ENCODE data around the gene ZYG11A. TPM values are rescaled to one million over a fixed set of nuclear protein-coding genes. Genes with fewer than 3 reads are reported as not detected.
"Not testable (repeated sequence)": the region's sequence is repeated elsewhere in the genome, so short reads cannot be mapped to it uniquely, and the experiment has no call there.

ZYG11A gene
- polyA plus RNA-seq, 2 of the 4 experiments (the other 2 are of a cell fraction), result 2.6 to 4.8 TPM

DNA sequence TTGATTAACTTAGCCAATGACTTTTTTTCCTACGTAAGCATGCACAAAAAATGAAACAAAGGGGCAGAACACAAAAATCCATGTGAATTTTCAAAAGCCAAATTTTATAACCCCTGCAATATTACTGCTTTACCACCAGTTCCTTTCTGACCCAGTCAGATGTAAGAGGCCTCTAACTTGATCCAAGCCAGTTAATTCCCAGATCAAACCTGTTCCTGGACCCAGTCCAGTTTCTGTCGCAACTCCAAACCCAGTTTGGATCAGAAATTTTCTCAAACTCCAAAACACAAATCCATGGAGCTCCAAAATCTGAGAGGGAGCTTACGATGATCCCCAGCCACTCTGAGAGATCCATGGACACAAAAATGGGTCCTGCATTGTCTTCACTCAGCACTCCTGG, 7.8 kb upstream of the ZYG11A start (continued):
- TF ChIP-seq PHF8 (IDR thresholded peaks at IDR 0.05; ENCODE audit: borderline replicate concordance, low read depth), result no peak
- no peak for TF ChIP-seq KDM1A (IDR thresholded peaks at IDR 0.05; ENCODE audit: low read depth)
- no peak for TF ChIP-seq ZNF302 (CRISPR knock-in tag; IDR thresholded peaks at IDR 0.05)
- no peak for TF ChIP-seq SMC3 (IDR thresholded peaks at IDR 0.05)

DNA sequence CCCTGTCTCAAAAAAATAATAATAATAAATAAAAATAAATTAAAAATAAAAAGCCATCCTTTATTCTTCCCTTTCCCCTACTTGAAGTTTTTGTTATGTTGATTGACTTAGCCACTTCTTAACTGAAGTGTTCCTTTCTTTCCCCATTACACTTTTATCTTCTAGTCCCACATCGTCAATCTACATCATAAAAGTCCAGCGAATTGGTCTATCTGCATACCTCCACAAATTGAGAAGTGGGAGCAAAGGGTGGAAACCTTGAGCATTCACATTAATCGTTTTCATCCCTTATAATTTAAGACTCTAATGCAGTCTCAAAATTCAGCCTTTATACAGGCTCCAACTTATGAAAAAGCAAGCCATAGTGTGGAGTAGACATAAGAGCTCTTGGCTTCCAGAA, 6.5 kb upstream of the ZYG11A start:
- no peak overlapping the region for H3K4me2 ChIP-seq
- ChIA-PET CTCF (no interaction called here), POLR2A (no interaction called here)
- no peaks in the 10 kb centered on the region for H3K4me1 ChIP-seq
- no peak overlapping the region for H3K27ac ChIP-seq
- DNase-seq (ENCODE audit: low read depth in 1 of 2, low spot score in 1 of 2) (no peak), ATAC-seq (no peak), FAIRE-seq (no peak)
- no peak overlapping the region for H3K4me3 ChIP-seq
- no peaks in the 10 kb centered on the region for H3K9me3 ChIP-seq
- TF ChIP-seq HOXA7 (CRISPR knock-in tag; IDR thresholded peaks at IDR 0.05) (no peak), FOSL2 (IDR thresholded peaks at IDR 0.05) (no peak), FOSL2 (CRISPR knock-in tag; IDR thresholded peaks at IDR 0.05) (no peak), NPAS2 (CRISPR knock-in tag; IDR thresholded peaks at IDR 0.05; ENCODE audit: borderline replicate concordance) (no peak), BHLHE40 (IDR thresholded peaks at IDR 0.05; ENCODE audit: low read depth, low read length) (no peak), FOXS1 (CRISPR knock-in tag; IDR thresholded peaks at IDR 0.05) (no peak)
- TF ChIP-seq, protein P1, sequence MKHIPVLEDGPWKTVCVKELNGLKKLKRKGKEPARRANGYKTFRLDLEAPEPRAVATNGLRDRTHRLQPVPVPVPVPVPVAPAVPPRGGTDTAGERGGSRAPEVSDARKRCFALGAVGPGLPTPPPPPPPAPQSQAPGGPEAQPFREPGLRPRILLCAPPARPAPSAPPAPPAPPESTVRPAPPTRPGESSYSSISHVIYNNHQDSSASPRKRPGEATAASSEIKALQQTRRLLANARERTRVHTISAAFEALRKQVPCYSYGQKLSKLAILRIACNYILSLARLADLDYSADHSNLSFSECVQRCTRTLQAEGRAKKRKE (CRISPR knock-in tag; IDR thresholded peaks at IDR 0.05; ENCODE audit: low read depth), result no peak
- 68% methylated on average over 3 of the region's 3 CpGs for WGBS (ENCODE audit: missing lambda C conversion rate)

DNA sequence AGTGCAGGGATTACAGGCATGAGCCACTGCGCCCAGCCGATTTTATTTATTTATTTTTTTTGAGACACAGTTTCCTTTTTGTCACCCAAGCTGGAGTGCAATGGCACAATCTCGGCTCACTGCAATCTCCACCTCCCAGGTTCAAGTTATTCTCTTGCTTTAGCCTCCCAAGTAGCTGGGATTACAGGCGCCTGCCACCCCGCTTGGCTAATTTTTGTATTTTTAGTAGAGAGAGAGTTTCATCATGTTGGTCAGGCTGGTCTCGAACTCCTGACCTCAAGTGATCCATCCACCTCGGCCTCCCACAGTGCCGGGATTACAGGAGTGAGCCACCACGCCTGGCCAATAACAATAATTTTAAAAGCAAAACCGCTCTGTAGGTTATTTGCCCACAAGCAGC, 3.4 kb upstream of the ZYG11A start:
- FAIRE-seq; POLR2A ChIA-PET; H3K4me1 ChIP-seq; DNase-seq (ENCODE audit: low read depth in 1 of 2, low spot score in 1 of 2); ATAC-seq; H3K4me2 ChIP-seq; H3K4me3 ChIP-seq; H3K9me3 ChIP-seq; H3K27ac ChIP-seq: not testable (repeated sequence)
- CTCF ChIA-PET, result interaction anchor here (0.7 kb wide), 1 partner anchor 139 kb away, joined by 3 read pairs; no protein-coding TSS in a partner anchor
- 88% methylated on average over 10 of the region's 10 CpGs for WGBS (ENCODE audit: missing lambda C conversion rate)

DNA sequence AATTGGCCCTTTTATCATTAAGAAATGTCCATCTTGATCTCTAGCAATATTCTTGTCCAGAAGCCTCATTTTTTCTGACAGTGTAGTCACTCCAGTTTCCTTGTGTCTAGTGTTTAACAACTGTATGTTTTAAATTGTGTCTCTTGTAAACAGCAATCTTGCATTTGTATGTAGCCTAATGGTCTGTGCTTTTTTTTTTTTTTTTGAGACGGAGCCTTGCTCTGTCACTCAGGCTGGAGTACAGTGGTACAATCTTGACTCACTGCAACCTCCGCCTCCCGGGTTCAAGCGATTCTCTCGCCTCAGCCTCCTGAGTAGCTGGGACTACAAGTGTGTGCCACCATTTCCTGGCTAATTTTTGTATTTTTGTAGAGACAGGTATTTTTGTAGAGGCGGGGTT, 2.6 kb downstream of the ZYG11A start:
- H3K9me3 ChIP-seq; POLR2A ChIA-PET; H3K4me1 ChIP-seq; FAIRE-seq; DNase-seq (ENCODE audit: low read depth in 1 of 2, low spot score in 1 of 2); H3K4me3 ChIP-seq; ATAC-seq; CTCF ChIA-PET; H3K27ac ChIP-seq: not testable (repeated sequence)
- peak overlapping the region; percentile 83; the same call in 2 of the 3 replicates for H3K4me2 ChIP-seq
- WGBS (ENCODE audit: missing lambda C conversion rate), result 70% methylated on average over 6 of the region's 6 CpGs

DNA sequence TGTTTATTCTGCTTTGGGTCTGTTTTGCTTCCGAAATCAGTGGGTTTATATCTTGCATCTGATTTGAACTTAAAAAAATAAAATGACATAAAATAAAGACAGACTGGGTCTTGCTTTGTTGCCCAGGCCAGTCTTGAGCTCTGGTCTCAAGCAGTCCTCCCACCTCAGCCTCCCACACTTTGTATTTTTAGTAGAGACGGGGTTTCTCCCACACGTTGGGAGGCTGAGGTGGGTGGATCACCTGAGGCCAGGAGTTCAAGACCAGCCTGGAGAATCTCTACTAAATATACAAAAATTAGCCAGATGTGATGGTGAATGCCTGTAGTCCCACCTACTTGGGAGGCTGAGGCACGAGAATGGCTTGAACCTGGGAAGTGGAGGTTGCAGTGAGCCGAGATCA, 5.9 kb downstream of the ZYG11A start:
- 83% methylated on average over 5 of the region's 5 CpGs for WGBS (ENCODE audit: missing lambda C conversion rate)
- no peak for FAIRE-seq
- TF ChIP-seq, protein P2, sequence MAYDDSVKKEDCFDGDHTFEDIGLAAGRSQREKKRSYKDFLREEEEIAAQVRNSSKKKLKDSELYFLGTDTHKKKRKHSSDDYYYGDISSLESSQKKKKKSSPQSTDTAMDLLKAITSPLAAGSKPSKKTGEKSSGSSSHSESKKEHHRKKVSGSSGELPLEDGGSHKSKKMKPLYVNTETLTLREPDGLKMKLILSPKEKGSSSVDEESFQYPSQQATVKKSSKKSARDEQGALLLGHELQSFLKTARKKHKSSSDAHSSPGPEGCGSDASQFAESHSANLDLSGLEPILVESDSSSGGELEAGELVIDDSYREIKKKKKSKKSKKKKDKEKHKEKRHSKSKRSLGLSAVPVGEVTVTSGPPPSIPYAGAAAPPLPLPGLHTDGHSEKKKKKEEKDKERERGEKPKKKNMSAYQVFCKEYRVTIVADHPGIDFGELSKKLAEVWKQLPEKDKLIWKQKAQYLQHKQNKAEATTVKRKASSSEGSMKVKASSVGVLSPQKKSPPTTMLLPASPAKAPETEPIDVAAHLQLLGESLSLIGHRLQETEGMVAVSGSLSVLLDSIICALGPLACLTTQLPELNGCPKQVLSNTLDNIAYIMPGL (CRISPR knock-in tag; IDR thresholded peaks at IDR 0.05; ENCODE audit: borderline replicate concordance), result no peak
- no peak for TF ChIP-seq HOXB13 (CRISPR knock-in tag; IDR thresholded peaks at IDR 0.05; ENCODE audit: low read depth)
- TF ChIP-seq NPAS2 (CRISPR knock-in tag; IDR thresholded peaks at IDR 0.05; ENCODE audit: borderline replicate concordance), result no peak
- TF ChIP-seq MAZ (IDR thresholded peaks at IDR 0.05; ENCODE audit: borderline replicate concordance, low read depth, low read length), result no peak
- TF ChIP-seq ZC3H11A (IDR thresholded peaks at IDR 0.05), result no peak
- no peak for TF ChIP-seq EHF (CRISPR knock-in tag; IDR thresholded peaks at IDR 0.05)
- TF ChIP-seq TFCP2L1 (CRISPR knock-in tag; IDR thresholded peaks at IDR 0.05), result no peak
- no peak for TF ChIP-seq MYC (IDR thresholded peaks at IDR 0.05; ENCODE audit: borderline replicate concordance, low read length)
- TF ChIP-seq KDM1A (IDR thresholded peaks at IDR 0.05; ENCODE audit: low read depth), result no peak
- no peak for TF ChIP-seq SMC3 (IDR thresholded peaks at IDR 0.05)
- no peak for TF ChIP-seq RCOR1 (IDR thresholded peaks at IDR 0.05; ENCODE audit: low read depth, low read length)
- Histone ChIP-seq H3K9me3 (no peaks in the 10 kb centered on the region), H3K27ac (no peak overlapping the region), H3K4me1 (peaks cover 4% of the 10 kb centered on the region; the same call in 1 of the 3 replicates), H3K4me3 (no peak overlapping the region), H3K4me2 (no peak overlapping the region)
- ChIA-PET POLR2A (no interaction called here), CTCF (no interaction called here)
- DNase-seq (ENCODE audit: low read depth in 1 of 2, low spot score in 1 of 2), result no peak
- no peak for ATAC-seq

Data from A549 (cell line).